ENCODE data around the gene SCAP.
A peak's percentile ranks its signal among the peaks of the same experiment; 100 is the strongest.
"Not testable (repeated sequence)": the region's sequence is repeated elsewhere in the genome, so short reads cannot be mapped to it uniquely, and the experiment has no call there.

The SCAP gene

GRCh38 chr3:47475570-47476329 is at the start of gene SCAP:
Gene SCAP (minus strand): TSS chr3:47475941. CDS start chr3:47442993, 32,948 bp downstream.
- peak; percentile 95 for DNase-seq

GRCh38 chr3:47523310-47524073 is 47.8 kb upstream of the SCAP start:
- no peak for DNase-seq

DNA sequence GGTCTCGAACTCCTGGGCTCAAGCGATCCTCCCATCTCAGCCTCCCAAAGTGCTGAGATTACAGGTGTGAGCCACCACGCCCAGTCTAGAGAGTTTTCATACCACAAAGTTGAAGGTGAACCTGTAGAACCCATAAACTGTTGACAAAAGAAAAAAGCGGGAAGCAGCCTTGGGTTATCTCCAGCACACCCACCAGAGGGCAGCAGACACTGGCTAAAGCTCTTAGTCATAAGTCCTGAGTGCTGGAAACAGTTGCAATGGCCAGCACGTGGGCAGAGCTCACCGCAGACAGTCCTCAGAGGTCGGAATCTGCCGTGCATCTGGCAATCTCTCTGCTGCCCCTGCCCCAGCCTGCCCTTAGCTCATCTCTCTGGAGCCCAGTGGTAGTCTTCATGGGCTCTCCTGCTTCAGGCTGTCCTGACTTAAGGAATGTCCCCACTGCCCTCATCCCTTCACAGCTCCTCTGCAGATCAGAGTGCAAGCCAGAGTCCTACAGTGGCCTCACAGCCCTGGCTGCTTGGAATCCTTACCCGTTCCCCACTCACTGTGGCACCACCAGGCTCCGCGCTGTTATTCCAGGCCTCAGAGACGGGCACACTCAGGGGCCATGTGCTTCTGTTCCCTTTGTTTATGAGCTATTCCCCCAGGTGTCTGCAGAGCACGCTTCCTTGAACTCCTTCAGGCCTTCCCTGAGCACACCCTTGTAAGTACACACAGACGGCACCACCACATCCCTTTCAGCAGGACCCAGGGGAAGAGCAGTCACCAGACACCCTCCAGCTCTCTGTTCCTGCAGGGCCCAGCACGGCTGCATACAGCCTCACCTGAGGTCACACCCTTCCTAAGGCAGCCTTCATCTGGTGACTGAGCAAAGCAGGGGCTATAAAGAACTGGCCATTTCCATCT is 46.6 kb upstream of the SCAP start:
- DNase-seq = peak; percentile 75

- no peak for DNase-seq
Measured at GRCh38 chr3:47520756-47521155, 45.0 kb upstream of the SCAP start.

- DNase-seq = no peak
Measured at GRCh38 chr3:47517937-47518336, 42.2 kb upstream of the SCAP start.

GRCh38 chr3:47515864-47516319 is 40.2 kb upstream of the SCAP start:
- no peak for DNase-seq

DNA sequence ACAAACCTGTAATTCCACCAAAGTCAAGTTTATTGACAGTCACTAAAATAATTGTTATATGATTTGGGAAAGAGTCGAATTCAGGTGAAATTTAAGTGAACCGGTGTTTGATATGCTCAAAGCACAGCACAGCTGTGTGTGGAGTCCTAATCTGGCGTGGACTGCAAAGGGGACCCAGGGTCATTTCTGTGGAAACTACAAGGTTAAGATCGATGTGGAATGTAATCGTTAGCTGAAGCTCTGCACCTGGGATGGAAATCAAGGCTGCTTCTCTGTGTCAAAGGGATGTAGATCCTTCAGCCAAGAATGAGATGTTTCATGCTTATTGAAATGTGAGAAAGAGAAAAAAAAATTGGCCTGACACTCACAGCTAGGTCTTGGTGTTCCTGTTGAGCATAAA is 39.4 kb upstream of the SCAP start:
- DNase-seq = no peak

GRCh38 chr3:47513125-47513929 is 37.6 kb upstream of the SCAP start, which contains the start of gene ELP6:
Gene ELP6 (minus strand): TSS chr3:47513712. CDS start chr3:47513590, 122 bp downstream.
- peak; percentile 96 for DNase-seq

DNA sequence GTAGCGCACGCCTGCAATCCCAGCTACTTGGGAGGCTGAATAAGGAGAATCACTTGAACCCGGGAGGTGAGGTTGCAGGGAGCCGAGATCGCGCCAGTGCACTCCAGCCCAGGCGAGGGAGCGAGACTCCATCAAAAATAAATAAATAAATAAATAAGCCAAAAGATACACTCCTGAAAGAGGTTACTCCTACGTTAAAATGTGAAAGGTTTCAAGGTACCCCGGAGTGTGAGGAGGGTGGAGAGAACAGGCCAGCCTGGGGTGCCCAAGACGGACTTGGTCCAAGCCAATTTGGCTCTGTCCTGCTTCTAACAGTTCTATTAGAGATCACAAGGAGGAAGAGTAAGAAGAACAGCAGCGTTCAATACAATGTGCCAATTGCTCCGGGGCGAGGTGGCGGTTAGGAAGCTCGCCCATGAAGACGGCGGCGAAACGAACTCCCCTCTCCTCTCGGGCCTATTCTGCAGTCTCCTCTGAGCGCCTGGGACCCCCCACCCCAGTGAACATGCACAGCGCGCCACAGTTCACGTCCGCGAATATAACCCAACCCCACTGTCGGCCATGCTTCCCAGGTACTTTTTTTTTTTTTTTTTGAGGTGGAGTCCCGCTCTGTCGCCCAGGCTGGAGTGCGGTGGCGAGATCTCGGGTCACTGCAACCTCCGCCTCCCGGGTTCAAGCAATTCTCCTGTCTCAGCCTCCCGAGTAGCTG is 36.8 kb upstream of the SCAP start:
- no peak for DNase-seq

DNA sequence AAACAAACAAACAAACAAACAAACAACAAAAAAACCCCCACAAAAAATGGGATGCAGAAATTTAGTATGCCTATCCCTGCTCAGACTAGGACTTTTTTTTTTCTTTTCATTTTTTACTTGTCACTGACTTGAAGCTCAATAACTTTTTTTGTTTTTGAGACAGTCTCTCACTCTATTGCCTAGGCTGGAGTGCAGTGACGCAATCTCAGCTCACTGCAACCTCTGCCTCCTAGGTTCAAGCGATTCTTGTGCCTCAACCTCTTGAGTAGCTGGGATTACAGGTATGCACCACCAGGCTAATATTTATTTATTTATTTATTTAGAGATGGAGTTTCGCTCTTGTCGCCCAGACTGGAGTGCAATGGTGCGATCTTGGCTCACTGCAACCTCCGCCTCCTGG is 29.5 kb upstream of the SCAP start:
- not testable (repeated sequence) for DNase-seq

GRCh38 chr3:47504113-47504512 is 28.4 kb upstream of the SCAP start:
- no peak for DNase-seq

DNA sequence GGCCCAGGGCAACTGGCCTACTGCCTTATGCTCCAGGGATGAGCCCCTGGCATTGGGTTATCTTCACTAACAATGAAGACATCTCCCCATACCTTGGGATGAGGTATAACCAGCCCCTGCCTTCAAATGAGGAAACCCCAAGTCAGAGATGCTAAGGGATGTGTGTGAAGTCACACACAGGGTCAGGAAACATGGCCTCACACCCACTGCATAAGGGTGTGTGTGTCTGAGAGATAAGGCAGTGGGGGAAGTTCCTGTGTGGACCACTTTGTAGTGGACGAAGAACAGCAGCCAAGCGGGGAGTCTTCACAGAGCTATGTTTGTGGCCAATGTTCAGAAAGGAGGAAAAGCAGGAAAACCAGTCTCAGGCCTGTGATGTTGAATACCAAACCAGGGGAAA is 27.3 kb upstream of the SCAP start:
- DNase-seq = no peak

DNA sequence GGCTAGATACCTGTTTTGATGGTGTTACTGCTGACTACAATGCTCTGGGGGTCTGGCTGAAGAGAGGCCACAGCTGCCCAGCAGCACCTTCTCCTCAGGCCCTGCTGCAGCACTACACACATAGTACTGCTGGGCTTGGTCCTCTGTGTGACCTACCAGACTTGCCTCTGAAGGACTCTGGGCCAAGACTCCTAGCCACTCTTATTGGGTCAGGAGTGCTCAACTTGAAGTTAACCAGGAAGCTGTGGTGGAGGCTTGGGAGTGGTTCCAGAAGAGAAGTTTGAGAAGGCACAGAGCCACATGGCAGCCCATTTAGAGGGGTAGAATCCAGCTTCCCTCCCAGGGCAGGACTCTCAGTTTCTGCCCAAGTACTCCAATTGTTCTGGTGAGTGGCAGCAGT is 21.2 kb upstream of the SCAP start:
- no peak for DNase-seq

GRCh38 chr3:47495886-47496285 is 20.1 kb upstream of the SCAP start:
- DNase-seq = no peak

- DNase-seq = no peak
Measured at GRCh38 chr3:47495111-47495510, 19.4 kb upstream of the SCAP start.

- DNase-seq = no peak
Measured at GRCh38 chr3:47491777-47492176, 16.0 kb upstream of the SCAP start.

DNA sequence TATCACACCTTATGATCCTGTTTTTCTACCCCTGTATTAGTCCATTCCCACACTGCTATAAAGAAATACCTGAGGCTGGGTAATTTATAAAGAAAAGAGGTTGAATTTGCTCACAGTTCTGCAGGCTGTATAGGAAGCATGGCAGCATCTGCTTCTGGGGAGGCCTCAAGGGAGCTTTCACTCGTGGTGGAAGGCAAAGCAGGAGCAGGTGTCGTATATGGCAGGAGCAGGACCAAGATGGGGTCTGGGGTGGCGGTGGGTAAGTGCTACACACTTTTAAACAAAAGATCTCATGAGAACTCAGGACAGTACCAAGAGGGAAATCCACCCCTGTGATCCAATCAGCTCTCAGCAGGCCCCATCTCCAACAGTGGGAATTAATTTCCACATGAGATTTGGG is 15.4 kb upstream of the SCAP start:
- no peak for DNase-seq

- no peak for DNase-seq
Measured at GRCh38 chr3:47487265-47487664, 11.5 kb upstream of the SCAP start.

- no peak for DNase-seq
Measured at GRCh38 chr3:47485812-47486211, 10.1 kb upstream of the SCAP start.

GRCh38 chr3:47482366-47482765 is 6.6 kb upstream of the SCAP start:
- DNase-seq = no peak

GRCh38 chr3:47481763-47482162 is 6.0 kb upstream of the SCAP start:
- DNase-seq = not testable (repeated sequence)

GRCh38 chr3:47480267-47480666 is 4.5 kb upstream of the SCAP start:
- not testable (repeated sequence) for DNase-seq

All from activated naive CD4-positive, alpha-beta T cell treated with Interleukin-2 at 50 U/mL for 16 hours (primary cell).